Tibial nerve (tissue), 3 donors: ENCODE results near the gene WRAP73.

ENCODE experiments used
- CTCF ChIP-seq, 5 experiments: fragments of 200-600 bp in 3 of 5; fragments of 450-650 bp in 2 of 5; sonication (generic) in 3 of 5; IDR thresholded peaks; one replicate each; pipeline ENCODE4 v1.5.1; 2016 to 2019; ENCODE audit warnings: antibody characterized with exemption in 5 of 5, mild to moderate bottlenecking in 3 of 5, moderate library complexity in 2 of 5
- POLR2A ChIP-seq, 2 donors: fragments of 450-650 bp; IDR thresholded peaks; one replicate each; pipeline ENCODE4 v1.6.1; 2017; ENCODE audit warnings: antibody characterized with exemption in 2 of 2, mild to moderate bottlenecking in 2 of 2, moderate library complexity in 2 of 2

- no peak for TF ChIP-seq POLR2A (IDR thresholded peaks at IDR 0.05)
- no peak for TF ChIP-seq CTCF (IDR thresholded peaks at IDR 0.05)
Measured at GRCh38 chr1:3601743-3602142, 48.2 kb downstream of the WRAP73 start.
